IMR-90 (cell line): ENCODE measurements around the gene SPPL2A. TPM values are rescaled to one million over a fixed set of nuclear protein-coding genes. Genes with fewer than 3 reads are reported as not detected.
A peak's percentile ranks its signal among the peaks of the same experiment; 100 is the strongest.

Experiments used
- CEBPB ChIP-seq: IDR thresholded peaks from 2 replicates; pipeline ENCODE4 v1.6.1; 2012; ENCODE audit warnings: low read depth, low read length, improper control_type of control experiment
- FOS ChIP-seq: fragments of 150-350 bp; IDR thresholded peaks from 2 replicates; pipeline ENCODE4 v1.6.1; 2016; ENCODE audit warnings: low read depth, low read length
- MAFK ChIP-seq: IDR thresholded peaks from 2 replicates; pipeline ENCODE4 v1.6.1; 2012; ENCODE audit warnings: low read depth, low read length, improper control_type of control experiment
- MAZ ChIP-seq: IDR thresholded peaks from 2 replicates; pipeline ENCODE4 v1.6.1; 2012; ENCODE audit warnings: low read depth, mild to moderate bottlenecking, low read length, improper control_type of control experiment, moderate library complexity, borderline replicate concordance
- RCOR1 ChIP-seq: IDR thresholded peaks from 2 replicates; pipeline ENCODE4 v1.6.1; 2012; ENCODE audit warnings: mild to moderate bottlenecking, low read length, improper control_type of control experiment; ENCODE audit not compliant: insufficient replicate concordance
- SMC3 ChIP-seq: fragments of 150-350 bp; IDR thresholded peaks from 2 replicates; pipeline ENCODE4 v1.6.1; 2016; ENCODE audit warnings: low read depth, mild to moderate bottlenecking, antibody characterized with exemption, low read length, moderate library complexity
- USF2 ChIP-seq: fragments of 150-350 bp; IDR thresholded peaks from 2 replicates; pipeline ENCODE4 v1.6.1; 2017; ENCODE audit warnings: mild to moderate bottlenecking, antibody characterized with exemption, low read length, low read depth
- polyA plus RNA-seq, 3 experiments: library from polyadenylated mRNA; depleted of rRNA; stranded (reverse); fragments of >200 nt; gene quantifications; 2 replicates each; pipeline ENCODE4 v1.2.3, GENCODE V29; 2012; ENCODE audit warnings: low replicate concordance in 1 of 3
- total RNA-seq: library from RNA; depleted of rRNA; stranded (reverse); fragments of >200 nt; gene quantifications from 2 replicates; pipeline ENCODE4 v1.2.3, GENCODE V29; 2012

Gene SPPL2A
- total and polyA plus RNA-seq, 2 of the 4 experiments (the other 2 are of a cell fraction): 29.2 to 53.8 TPM

- TF ChIP-seq USF2: no peak
- no peak for TF ChIP-seq SMC3
- no peak for TF ChIP-seq MAFK
- peak; percentile 87 for TF ChIP-seq MAZ
- no peak for TF ChIP-seq RCOR1
- no peak for TF ChIP-seq FOS
- TF ChIP-seq CEBPB: peak; percentile 70
These were observed at the start of gene SPPL2A (continued) for GRCh38 chr15:50765195-50765967.
